Activated CD4-positive, alpha-beta T cell treated with anti-CD3 and anti-CD28 coated beads, Interleukin-2, amount 10 ng/mL, durations not matched to agents 7 days and 5 days (primary cell): ENCODE results near the gene KDM7A. TPM values are rescaled to one million over a fixed set of nuclear protein-coding genes. Genes with fewer than 3 reads are reported as not detected.

ENCODE experiments used
- CTCF ChIA-PET: fragments of 350-600 bp; sonication (Branson Sonifier 250); formaldehyde crosslinking; loops from one replicate; lab custom pipeline; 2021; ENCODE audit warnings: antibody characterized with exemption; lab: Charles Lee
- POLR2A ChIA-PET: fragments of 350-600 bp; sonication (Branson Sonifier 250); formaldehyde crosslinking; loops from one replicate; lab custom pipeline; 2021; ENCODE audit warnings: antibody characterized with exemption; lab: Charles Lee
- DNase-seq: peaks from one replicate; pipeline ENCODE4 v3.0.0-alpha.2; 2020
- H3K27ac Mint-ChIP-seq: one replicate; pipeline ENCODE4 v1.8.0; 2021; ENCODE audit warnings: mild to moderate bottlenecking, moderate library complexity, mixed read lengths
- H3K27me3 Mint-ChIP-seq: one replicate; pipeline ENCODE4 v1.8.0; 2021; ENCODE audit warnings: mixed read lengths
- H3K36me3 Mint-ChIP-seq: one replicate; pipeline ENCODE4 v1.8.0; 2021; ENCODE audit warnings: low read depth, mixed read lengths
- H3K4me1 Mint-ChIP-seq: one replicate; pipeline ENCODE4 v1.8.0; 2021; ENCODE audit warnings: mixed read lengths
- H3K4me3 Mint-ChIP-seq: one replicate; pipeline ENCODE4 v1.8.0; 2021; ENCODE audit warnings: mild to moderate bottlenecking, moderate library complexity, mixed read lengths
- H3K9me3 Mint-ChIP-seq: one replicate; pipeline ENCODE4 v1.8.0; 2021; ENCODE audit warnings: mixed read lengths
- total RNA-seq, 2 experiments: library from RNA; stranded (reverse); gene quantifications; one replicate each; pipeline ENCODE4 v1.2.3, GENCODE V29; 2021

KDM7A gene
- total RNA-seq, 2 experiments from 2014 or later = 12.5 to 13.5 TPM

DNA sequence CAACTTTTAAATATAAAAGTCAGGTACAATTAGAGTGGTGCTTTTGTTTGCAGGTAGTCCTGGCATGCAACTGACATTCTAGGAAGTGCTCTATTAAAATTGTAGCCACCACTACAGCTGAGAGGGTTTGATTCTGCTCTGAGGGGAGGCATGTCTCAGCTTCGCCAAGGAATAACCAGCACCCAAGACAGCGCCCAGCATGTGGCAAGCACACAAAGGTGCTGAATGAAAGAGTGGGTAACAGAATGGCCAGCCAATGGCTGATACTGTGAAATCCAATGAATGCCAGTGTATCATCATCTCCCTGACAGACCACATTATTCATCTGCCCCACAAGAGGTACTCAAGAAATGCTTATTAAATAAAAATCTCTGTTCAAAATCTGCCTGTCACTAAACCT, 121.0 kb downstream of the KDM7A start:
- Mint-ChIP-seq H3K4me1 (peaks cover 73% of the 10 kb centered on the region), H3K27ac (no peak overlapping the region), H3K36me3 (peaks cover 78% of the 10 kb centered on the region), H3K9me3 (no peaks in the 10 kb centered on the region), H3K4me3 (no peak overlapping the region), H3K27me3 (no peaks in the 10 kb centered on the region)
- POLR2A ChIA-PET = no interaction called here
- no peak for DNase-seq
- CTCF ChIA-PET = no interaction called here

DNA sequence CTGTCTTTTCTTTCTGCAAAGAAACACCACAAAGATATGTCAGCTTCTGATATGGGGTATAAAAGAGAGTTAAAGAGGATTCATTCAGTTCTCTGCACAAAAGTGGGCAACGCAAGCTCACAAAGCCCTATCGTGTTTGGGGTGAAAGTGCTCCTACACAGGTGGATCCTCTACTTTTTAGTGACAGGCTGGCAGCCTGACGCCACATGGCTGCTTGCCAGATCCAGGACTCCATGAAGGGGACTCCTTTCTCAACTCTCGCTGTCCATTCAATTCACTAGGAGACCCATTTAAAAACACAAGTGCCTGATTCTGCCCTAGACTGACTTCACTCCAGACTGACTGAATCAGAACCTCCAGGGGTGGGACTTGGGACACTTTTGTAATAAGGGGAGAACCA, 122.0 kb downstream of the KDM7A start:
- Mint-ChIP-seq H3K27ac (peak overlapping the region; percentile 34), H3K9me3 (no peaks in the 10 kb centered on the region), H3K27me3 (no peaks in the 10 kb centered on the region), H3K4me1 (peaks cover 66% of the 10 kb centered on the region), H3K4me3 (no peak overlapping the region), H3K36me3 (peaks cover 79% of the 10 kb centered on the region)
- CTCF ChIA-PET = interaction anchor here (1.2 kb wide), 1 partner anchor 14 kb away, joined by 3 read pairs; no protein-coding TSS in a partner anchor
- POLR2A ChIA-PET = no interaction called here
- no peak for DNase-seq

DNA sequence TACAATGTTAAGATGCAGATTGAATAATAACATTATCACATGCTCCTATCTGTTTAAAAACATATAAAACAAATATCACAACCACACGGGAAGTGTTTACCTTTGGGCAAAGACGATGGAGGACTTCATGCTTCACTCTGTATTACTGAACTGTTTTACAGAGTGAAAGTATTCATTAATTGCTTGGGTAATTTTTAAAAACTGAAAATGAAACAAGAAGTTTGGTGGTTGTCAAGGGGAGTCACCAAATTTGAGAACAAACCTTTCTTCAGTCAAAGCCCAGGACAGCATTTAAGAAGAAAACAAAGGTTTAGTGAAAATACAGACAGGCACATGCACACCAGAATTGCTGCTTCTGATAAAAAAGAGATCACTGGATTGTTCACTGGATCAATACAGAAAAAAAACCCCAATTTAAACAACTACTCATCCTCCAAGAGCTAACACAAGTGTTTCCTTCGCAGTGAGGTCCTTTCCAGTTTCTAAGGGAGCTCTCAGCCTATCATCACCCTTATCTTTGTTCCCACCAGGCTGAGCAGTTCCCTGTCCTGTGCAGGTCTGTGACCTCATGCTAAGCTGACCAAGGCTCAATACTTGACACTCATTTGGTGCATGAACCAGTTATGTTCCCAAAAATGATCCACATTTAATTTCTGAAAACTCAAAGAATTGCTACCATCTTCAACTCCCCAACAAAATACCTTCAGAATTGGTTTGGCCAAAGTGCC, 122.8 kb downstream of the KDM7A start:
- H3K27me3 Mint-ChIP-seq = no peaks in the 10 kb centered on the region
- CTCF ChIA-PET = no interaction called here
- POLR2A ChIA-PET = interaction anchor here (0.7 kb wide), 1 partner anchor 196 kb away, joined by 3 read pairs; no protein-coding TSS in a partner anchor
- H3K36me3 Mint-ChIP-seq = peaks cover 80% of the 10 kb centered on the region
- peak overlapping the region; percentile 79 for H3K27ac Mint-ChIP-seq
- no peak for DNase-seq
- H3K9me3 Mint-ChIP-seq = no peaks in the 10 kb centered on the region
- H3K4me1 Mint-ChIP-seq = peaks cover 62% of the 10 kb centered on the region
- H3K4me3 Mint-ChIP-seq = no peak overlapping the region

DNA sequence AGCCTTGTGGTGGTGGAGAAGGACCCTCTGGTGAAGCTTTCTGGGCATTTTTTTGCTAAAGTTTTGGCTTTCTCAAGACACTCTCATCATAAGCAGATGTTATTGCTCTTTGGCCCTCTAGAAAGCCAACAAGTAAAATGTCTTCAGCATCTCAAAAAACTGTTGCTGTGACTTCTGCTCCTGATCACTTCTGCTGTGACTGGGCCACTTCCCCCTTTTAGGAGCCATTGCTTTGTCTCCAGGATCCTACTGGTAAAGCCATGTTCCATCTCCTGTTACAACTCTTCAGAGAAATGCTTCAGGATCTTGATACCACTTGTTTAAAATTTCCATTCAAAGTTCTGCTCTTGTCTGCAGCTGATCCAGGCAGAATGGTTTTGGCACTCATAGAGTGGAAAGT, 125.0 kb downstream of the KDM7A start:
- no peak for DNase-seq
- Mint-ChIP-seq H3K36me3 (peaks cover 73% of the 10 kb centered on the region), H3K27me3 (no peaks in the 10 kb centered on the region), H3K4me3 (no peak overlapping the region), H3K9me3 (no peaks in the 10 kb centered on the region), H3K27ac (no peak overlapping the region), H3K4me1 (peaks cover 43% of the 10 kb centered on the region)
- ChIA-PET POLR2A (no interaction called here), CTCF (no interaction called here)

DNA sequence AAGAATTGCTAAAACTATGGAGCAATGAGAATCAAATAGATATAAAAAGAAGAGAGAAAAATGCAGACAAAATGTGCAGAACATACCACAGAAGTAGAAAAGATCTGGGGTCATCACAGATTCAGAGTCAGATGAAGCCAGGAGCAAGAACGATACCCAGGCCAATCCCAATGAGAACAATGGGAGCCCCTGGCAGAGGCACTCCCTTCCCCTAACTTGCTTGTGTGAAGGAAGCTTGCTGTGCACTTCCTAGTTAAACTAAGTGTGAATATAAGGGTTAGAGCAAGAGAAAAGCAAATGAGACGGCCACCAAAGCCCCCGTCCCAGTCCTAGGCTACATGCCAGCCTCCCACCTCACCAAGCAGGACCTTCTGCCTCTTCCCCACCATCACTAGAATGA, 126.7 kb downstream of the KDM7A start:
- H3K36me3 Mint-ChIP-seq = peaks cover 69% of the 10 kb centered on the region

DNA sequence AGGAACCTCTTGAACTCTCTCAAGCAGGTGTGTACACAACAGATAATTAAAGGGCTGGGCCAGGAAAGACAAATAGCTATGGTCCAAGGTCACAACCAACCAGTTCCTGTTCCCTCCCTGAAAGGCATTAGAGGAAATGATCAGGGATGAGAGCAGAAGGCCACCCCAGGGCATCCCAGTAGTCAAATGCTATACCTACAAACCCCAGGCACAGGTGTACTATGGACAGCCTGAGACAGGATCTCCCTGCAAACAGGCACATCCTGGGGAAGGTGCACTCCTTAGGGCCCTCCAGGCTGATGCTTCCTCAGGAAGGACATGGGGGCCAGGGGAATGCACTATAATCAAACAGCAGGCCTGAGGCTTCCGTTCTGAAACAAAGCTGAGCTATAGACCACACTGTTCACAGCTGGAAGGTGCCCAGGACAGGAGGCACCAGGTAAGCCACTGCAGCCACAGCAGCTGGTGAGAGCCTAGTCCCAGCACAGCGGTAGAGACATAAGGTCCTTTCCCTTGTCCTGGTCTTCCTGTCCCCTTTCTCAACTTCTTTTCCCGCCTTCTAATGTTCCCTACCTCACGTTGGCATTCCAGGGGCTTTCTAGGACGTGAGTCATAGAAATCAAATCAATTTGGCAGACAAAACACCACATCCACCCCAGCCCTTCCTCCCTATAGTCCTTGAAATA, 127.3 kb downstream of the KDM7A start:
- H3K27ac Mint-ChIP-seq = no peak overlapping the region
- ChIA-PET POLR2A (no interaction called here), CTCF (interaction anchor here (0.6 to 1.5 kb wide), 2 partner anchors 11 to 369 kb away, joined by 4 to 7 read pairs; no protein-coding TSS in a partner anchor)
- H3K4me3 Mint-ChIP-seq = no peak overlapping the region
- no peaks in the 10 kb centered on the region for H3K9me3 Mint-ChIP-seq
- no peaks in the 10 kb centered on the region for H3K27me3 Mint-ChIP-seq
- DNase-seq = no peak
- H3K4me1 Mint-ChIP-seq = peaks cover 21% of the 10 kb centered on the region
- H3K36me3 Mint-ChIP-seq = peaks cover 66% of the 10 kb centered on the region

More for the DNA sequence above, 126.7 kb downstream of the KDM7A start:
- no peak for DNase-seq
- CTCF ChIA-PET = interaction anchor here (0.6 kb wide), 1 partner anchor 369 kb away, joined by 4 read pairs; no protein-coding TSS in a partner anchor
- no peak overlapping the region for H3K4me3 Mint-ChIP-seq
- POLR2A ChIA-PET = no interaction called here
- H3K4me1 Mint-ChIP-seq = peaks cover 27% of the 10 kb centered on the region
- H3K27ac Mint-ChIP-seq = no peak overlapping the region
- no peaks in the 10 kb centered on the region for H3K27me3 Mint-ChIP-seq
- no peaks in the 10 kb centered on the region for H3K9me3 Mint-ChIP-seq

DNA sequence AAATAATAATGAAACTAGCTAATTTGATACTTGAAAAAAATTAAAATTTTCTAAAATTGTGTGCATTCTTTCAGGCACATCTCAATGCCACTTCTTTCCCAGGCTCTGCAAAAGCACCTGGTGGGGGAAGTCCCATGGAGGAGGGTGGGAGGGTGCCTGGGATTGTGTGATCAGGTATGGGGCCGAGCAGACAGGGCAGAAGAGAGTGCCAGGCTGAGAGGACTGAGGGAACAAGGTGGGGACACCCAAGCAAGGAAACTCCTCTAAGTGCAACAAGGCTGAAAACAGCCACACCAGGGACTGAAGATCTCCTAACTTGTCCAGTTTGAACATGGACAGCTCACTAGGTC, 127.8 kb downstream of the KDM7A start:
- peaks cover 16% of the 10 kb centered on the region for H3K4me1 Mint-ChIP-seq
- no peak for DNase-seq
- ChIA-PET CTCF (interaction anchor here (1.5 kb wide), 1 partner anchor 12 kb away, joined by 7 read pairs; no protein-coding TSS in a partner anchor), POLR2A (no interaction called here)
- no peaks in the 10 kb centered on the region for H3K9me3 Mint-ChIP-seq
- H3K4me3 Mint-ChIP-seq = no peak overlapping the region
- H3K27me3 Mint-ChIP-seq = no peaks in the 10 kb centered on the region
- peaks cover 65% of the 10 kb centered on the region for H3K36me3 Mint-ChIP-seq
- no peak overlapping the region for H3K27ac Mint-ChIP-seq

DNA sequence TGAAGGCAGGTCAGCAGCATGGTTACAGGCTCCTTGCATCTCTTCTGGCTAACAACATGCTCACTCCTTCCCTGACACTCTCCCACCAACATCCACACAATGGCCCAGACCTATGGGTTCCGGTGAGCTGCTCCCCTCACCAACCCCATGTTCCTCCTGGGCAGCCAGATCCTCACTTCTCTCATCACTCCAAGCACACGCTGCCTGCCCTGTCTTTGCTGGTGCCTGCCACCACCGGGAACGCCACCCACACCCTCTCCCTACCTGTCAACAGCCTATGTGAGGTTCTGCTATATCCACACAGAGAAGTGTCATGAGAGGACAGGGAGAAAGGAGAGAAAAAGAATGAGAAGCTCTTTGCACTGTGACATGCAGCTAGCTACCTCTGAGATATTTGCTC, 128.6 kb downstream of the KDM7A start:
- H3K9me3 Mint-ChIP-seq = no peaks in the 10 kb centered on the region
- H3K36me3 Mint-ChIP-seq = peaks cover 62% of the 10 kb centered on the region
- POLR2A ChIA-PET = no interaction called here
- no peak overlapping the region for H3K27ac Mint-ChIP-seq
- peaks cover 9% of the 10 kb centered on the region for H3K4me1 Mint-ChIP-seq
- no peaks in the 10 kb centered on the region for H3K27me3 Mint-ChIP-seq
- DNase-seq = no peak
- CTCF ChIA-PET = interaction anchor here (1.5 kb wide), 2 partner anchors 9 to 12 kb away, joined by 3 to 7 read pairs; no protein-coding TSS in a partner anchor
- H3K4me3 Mint-ChIP-seq = no peak overlapping the region

DNA sequence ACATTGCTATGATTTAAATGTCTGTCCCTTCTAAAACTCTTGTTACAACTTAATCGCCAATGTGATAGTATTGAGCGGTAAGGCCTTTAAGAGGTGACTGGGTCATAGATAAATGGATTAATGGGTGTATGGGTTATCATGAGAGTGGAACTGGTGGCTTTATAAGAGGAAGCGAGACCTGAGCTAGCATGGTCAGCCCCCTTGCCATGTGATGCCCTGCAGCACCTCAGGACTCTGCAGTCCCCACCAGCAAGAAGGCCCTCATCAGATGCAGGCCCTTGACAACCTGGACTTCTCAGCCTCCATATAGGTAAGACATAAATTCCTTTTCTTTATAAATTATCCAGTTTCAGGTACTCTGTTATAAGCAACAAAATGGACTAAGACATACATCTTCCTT, 129.6 kb downstream of the KDM7A start:
- Mint-ChIP-seq H3K9me3 (no peaks in the 10 kb centered on the region), H3K4me3 (no peak overlapping the region), H3K4me1 (peaks cover 7% of the 10 kb centered on the region), H3K27me3 (no peaks in the 10 kb centered on the region), H3K27ac (no peak overlapping the region), H3K36me3 (peaks cover 59% of the 10 kb centered on the region)
- ChIA-PET CTCF (interaction anchor here (0.7 to 1.5 kb wide), 2 partner anchors 10 to 676 kb away, joined by 3 read pairs; no protein-coding TSS in a partner anchor), POLR2A (no interaction called here)
- DNase-seq = no peak

DNA sequence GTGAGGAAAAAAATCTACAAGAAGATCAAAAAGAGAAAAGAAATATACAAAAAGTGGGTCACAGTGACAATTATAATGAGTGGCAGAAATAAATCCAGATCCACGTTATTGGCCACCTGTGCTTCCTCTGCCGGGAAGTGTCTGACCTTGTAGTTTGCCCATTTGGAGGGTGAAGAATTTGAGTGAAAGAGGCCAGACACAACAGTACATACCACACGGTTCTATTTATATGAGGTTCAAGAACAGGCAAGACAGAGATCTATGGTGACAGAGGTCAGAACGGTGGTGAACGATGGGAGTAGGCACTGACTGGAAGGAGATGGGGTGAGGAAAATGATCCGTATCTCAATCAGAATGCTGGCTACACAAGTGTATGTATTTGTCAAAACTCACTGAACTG, 131.1 kb downstream of the KDM7A start:
- Mint-ChIP-seq H3K9me3 (no peaks in the 10 kb centered on the region), H3K27ac (no peak overlapping the region), H3K36me3 (peaks cover 63% of the 10 kb centered on the region), H3K4me3 (no peak overlapping the region), H3K4me1 (peaks cover 17% of the 10 kb centered on the region), H3K27me3 (no peaks in the 10 kb centered on the region)
- DNase-seq = no peak
- CTCF ChIA-PET = no interaction called here
- POLR2A ChIA-PET = no interaction called here

DNA sequence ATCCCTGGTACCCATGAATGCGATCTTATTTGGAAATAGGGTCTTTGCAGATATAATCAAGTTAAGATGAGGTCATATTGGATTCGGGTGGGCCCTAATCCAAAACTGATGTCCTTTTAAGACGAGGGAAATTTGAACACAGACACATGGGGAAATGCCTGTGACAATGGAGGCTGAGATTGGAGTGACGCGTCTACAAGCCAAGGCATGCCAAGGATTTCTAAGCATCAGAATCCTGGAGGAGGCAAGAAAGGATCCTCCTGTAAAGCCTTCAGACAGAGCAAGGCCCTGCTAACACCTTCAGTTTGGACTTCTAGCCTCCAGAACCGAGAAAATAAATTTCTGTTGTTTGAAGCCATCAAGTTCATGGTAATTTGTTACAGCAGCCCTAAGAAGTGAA, 132.5 kb downstream of the KDM7A start:
- Mint-ChIP-seq H3K9me3 (no peaks in the 10 kb centered on the region), H3K27ac (no peak overlapping the region), H3K27me3 (no peaks in the 10 kb centered on the region), H3K36me3 (peaks cover 69% of the 10 kb centered on the region), H3K4me1 (peaks cover 26% of the 10 kb centered on the region), H3K4me3 (no peak overlapping the region)
- DNase-seq = no peak
- ChIA-PET CTCF (no interaction called here), POLR2A (no interaction called here)

DNA sequence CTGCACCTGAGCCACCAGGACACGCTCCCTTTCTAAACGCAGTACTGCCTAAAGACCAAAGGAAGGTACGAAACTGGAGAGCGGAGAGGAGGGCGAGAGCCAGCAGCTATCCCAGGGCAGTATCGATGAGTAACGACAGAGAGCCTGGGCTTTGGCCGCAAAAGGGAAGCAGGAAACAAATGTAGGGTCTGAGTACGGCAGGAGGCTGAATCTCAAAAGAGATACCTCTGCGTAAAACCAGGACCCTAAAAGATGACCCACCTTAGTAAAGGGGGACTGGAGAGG, 134.5 kb downstream of the KDM7A start:
- CTCF ChIA-PET = interaction anchor here (0.6 to 1.5 kb wide), 3 partner anchors 13 to 36 kb away, joined by 3 read pairs; no protein-coding TSS in a partner anchor
- Mint-ChIP-seq H3K36me3 (peaks cover 77% of the 10 kb centered on the region), H3K4me1 (peaks cover 35% of the 10 kb centered on the region)

DNA sequence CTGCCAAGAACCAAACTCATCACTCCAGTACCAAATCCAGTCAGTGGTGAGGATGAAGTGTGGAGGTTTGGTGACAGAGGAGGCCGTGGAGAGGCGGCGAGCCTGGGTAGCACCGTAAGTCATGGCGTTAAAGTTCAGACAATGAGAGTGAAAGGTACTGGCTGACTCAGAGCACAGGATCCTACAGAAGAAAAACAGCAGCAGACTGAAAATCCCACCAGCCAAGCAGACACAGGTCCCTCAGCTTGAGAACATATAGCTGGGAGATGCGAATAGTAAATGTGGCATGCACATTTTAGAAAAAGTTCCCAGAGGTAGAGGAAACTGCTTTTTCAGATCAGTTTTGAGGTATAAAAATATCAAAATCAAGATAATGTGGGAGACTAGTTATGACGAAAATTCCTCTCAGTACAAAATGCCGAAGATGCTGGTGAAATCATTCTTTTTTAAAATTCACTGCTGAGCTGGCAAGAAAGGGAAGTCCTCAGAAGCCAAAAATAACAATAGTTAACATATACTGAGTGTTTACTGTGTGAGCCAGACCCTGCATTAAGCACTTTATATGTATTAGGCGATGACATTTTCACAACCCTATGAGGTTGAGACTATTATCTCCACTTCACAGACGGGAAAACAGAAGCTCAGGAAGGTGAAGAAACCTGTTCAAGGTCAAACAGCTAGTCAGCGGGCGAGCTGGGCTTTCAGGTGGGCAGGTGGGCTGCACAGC, 135.0 kb downstream of the KDM7A start:
- ChIA-PET POLR2A (no interaction called here), CTCF (interaction anchor here (0.6 to 1.5 kb wide), 3 partner anchors 13 to 36 kb away, joined by 3 read pairs; no protein-coding TSS in a partner anchor)
- Mint-ChIP-seq H3K4me3 (no peak overlapping the region), H3K9me3 (no peaks in the 10 kb centered on the region), H3K27me3 (no peaks in the 10 kb centered on the region), H3K36me3 (peaks cover 81% of the 10 kb centered on the region), H3K4me1 (peaks cover 40% of the 10 kb centered on the region), H3K27ac (peak overlapping the region; percentile 28)
- DNase-seq = no peak

More for the DNA sequence above, 134.5 kb downstream of the KDM7A start:
- H3K9me3 Mint-ChIP-seq = no peaks in the 10 kb centered on the region
- no peaks in the 10 kb centered on the region for H3K27me3 Mint-ChIP-seq
- no peak for DNase-seq
- POLR2A ChIA-PET = no interaction called here
- no peak overlapping the region for H3K27ac Mint-ChIP-seq
- no peak overlapping the region for H3K4me3 Mint-ChIP-seq
